Smooth muscle cell (in vitro differentiated cells): ENCODE data around the gene WDR82. TPM values are rescaled to one million over a fixed set of nuclear protein-coding genes. Genes with fewer than 3 reads are reported as not detected.

Source experiments
- DNase-seq: peaks from one replicate; lab custom pipeline; 2025; ENCODE audit not compliant: unreplicated experiment; lab: John Stamatoyannopoulos, UW
- H2AFZ ChIP-seq: fragments of 200-600 bp; sonication (generic); 2 replicates; pipeline ENCODE4 v1.6.0; 2016; ENCODE audit warnings: antibody characterized with exemption, low read depth, mild to moderate bottlenecking
- H3F3A ChIP-seq: fragments of 200-600 bp; sonication (generic); 2 replicates; pipeline ENCODE4 v1.6.0; 2017; ENCODE audit warnings: antibody characterized with exemption, low read depth
- H3K27ac ChIP-seq: fragments of 200-600 bp; sonication (generic); 2 replicates; pipeline ENCODE4 v1.5.1; 2016; ENCODE audit warnings: low read depth, mild to moderate bottlenecking
- H3K27me3 ChIP-seq: fragments of 200-600 bp; sonication (generic); 2 replicates; pipeline ENCODE4 v1.6.1; 2016; ENCODE audit warnings: low read depth, mild to moderate bottlenecking
- H3K36me3 ChIP-seq: fragments of 200-600 bp; sonication (generic); 2 replicates; pipeline ENCODE4 v1.5.1; 2016; ENCODE audit warnings: low read depth
- H3K4me1 ChIP-seq: fragments of 200-600 bp; sonication (generic); 2 replicates; pipeline ENCODE4 v1.5.1; 2016; ENCODE audit warnings: low read depth
- H3K4me2 ChIP-seq: fragments of 200-600 bp; sonication (generic); 2 replicates; pipeline ENCODE4 v1.6.0; 2016; ENCODE audit warnings: mild to moderate bottlenecking
- H3K4me3 ChIP-seq: fragments of 200-600 bp; sonication (generic); 2 replicates; pipeline ENCODE4 v1.5.1; 2016; ENCODE audit warnings: mild to moderate bottlenecking
- H3K79me2 ChIP-seq: fragments of 200-600 bp; sonication (generic); 2 replicates; pipeline ENCODE4 v1.6.0; 2016; ENCODE audit warnings: low read depth, mild to moderate bottlenecking
- H3K9ac ChIP-seq: fragments of 200-600 bp; sonication (generic); 2 replicates; pipeline ENCODE4 v1.6.0; 2016; ENCODE audit warnings: low read depth
- H3K9me3 ChIP-seq: fragments of 200-600 bp; sonication (generic); replicated peaks from 2 replicates; pipeline ENCODE4 v1.5.1; 2016; ENCODE audit warnings: low read depth
- H4K20me1 ChIP-seq: fragments of 200-600 bp; sonication (generic); 2 replicates; pipeline ENCODE4 v1.6.0; 2016; ENCODE audit warnings: low read depth
- WGBS: methylation state at CpG from one replicate; pipeline ENCODE4 v1.1.7; 2016; ENCODE audit warnings: low lambda C conversion rate; 5-methylcytosine and 5-hydroxymethylcytosine counted together
- polyA plus RNA-seq: library from polyadenylated mRNA; unstranded; fragments of >200 nt; fragmentation: Nextera tagmentation; extraction: Ambion mirVana; gene quantifications from 2 replicates; pipeline ENCODE4 v1.2.1, GENCODE V29; 2016
- total RNA-seq: library from RNA; depleted of rRNA; stranded (reverse); fragments of >200 nt; gene quantifications from 2 replicates; pipeline ENCODE4 v1.2.3, GENCODE V29; 2014
- TF ChIP-seq, protein P1 (sequence below): fragments of 200-600 bp; sonication (generic); IDR thresholded peaks from 2 replicates; pipeline ENCODE4 v1.5.1; 2017; ENCODE audit warnings: borderline replicate concordance, mild to moderate bottlenecking, antibody characterized with exemption; ENCODE audit not compliant: insufficient read depth, poor library complexity, severe bottlenecking

WDR82 gene
- total and polyA plus RNA-seq, 2 experiments from 2014 or later = 26.1 to 48.3 TPM

- no peaks in the 10 kb centered on the region for H3K9me3 ChIP-seq
- H3F3A ChIP-seq = peaks cover 5% of the 10 kb centered on the region
- H3K4me2 ChIP-seq = no peak overlapping the region
- WGBS = 96% methylated on average over 5 of the region's 5 CpGs
- H3K79me2 ChIP-seq = no peaks in the 10 kb centered on the region
- H4K20me1 ChIP-seq = no peaks in the 10 kb centered on the region
- H3K27ac ChIP-seq = no peak overlapping the region
- H3K4me1 ChIP-seq = peaks cover 26% of the 10 kb centered on the region
- DNase-seq = no peak
- H3K4me3 ChIP-seq = no peak overlapping the region
- no peak overlapping the region for H3K9ac ChIP-seq
- H3K36me3 ChIP-seq = no peaks in the 10 kb centered on the region
- TF ChIP-seq, protein P1, sequence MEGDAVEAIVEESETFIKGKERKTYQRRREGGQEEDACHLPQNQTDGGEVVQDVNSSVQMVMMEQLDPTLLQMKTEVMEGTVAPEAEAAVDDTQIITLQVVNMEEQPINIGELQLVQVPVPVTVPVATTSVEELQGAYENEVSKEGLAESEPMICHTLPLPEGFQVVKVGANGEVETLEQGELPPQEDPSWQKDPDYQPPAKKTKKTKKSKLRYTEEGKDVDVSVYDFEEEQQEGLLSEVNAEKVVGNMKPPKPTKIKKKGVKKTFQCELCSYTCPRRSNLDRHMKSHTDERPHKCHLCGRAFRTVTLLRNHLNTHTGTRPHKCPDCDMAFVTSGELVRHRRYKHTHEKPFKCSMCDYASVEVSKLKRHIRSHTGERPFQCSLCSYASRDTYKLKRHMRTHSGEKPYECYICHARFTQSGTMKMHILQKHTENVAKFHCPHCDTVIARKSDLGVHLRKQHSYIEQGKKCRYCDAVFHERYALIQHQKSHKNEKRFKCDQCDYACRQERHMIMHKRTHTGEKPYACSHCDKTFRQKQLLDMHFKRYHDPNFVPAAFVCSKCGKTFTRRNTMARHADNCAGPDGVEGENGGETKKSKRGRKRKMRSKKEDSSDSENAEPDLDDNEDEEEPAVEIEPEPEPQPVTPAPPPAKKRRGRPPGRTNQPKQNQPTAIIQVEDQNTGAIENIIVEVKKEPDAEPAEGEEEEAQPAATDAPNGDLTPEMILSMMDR = no peak
- no peak overlapping the region for H2AFZ ChIP-seq
- H3K27me3 ChIP-seq = no peaks in the 10 kb centered on the region
These were observed 17.3 kb upstream of the WDR82 start for GRCh38 chr3:52295671-52296208.

DNA sequence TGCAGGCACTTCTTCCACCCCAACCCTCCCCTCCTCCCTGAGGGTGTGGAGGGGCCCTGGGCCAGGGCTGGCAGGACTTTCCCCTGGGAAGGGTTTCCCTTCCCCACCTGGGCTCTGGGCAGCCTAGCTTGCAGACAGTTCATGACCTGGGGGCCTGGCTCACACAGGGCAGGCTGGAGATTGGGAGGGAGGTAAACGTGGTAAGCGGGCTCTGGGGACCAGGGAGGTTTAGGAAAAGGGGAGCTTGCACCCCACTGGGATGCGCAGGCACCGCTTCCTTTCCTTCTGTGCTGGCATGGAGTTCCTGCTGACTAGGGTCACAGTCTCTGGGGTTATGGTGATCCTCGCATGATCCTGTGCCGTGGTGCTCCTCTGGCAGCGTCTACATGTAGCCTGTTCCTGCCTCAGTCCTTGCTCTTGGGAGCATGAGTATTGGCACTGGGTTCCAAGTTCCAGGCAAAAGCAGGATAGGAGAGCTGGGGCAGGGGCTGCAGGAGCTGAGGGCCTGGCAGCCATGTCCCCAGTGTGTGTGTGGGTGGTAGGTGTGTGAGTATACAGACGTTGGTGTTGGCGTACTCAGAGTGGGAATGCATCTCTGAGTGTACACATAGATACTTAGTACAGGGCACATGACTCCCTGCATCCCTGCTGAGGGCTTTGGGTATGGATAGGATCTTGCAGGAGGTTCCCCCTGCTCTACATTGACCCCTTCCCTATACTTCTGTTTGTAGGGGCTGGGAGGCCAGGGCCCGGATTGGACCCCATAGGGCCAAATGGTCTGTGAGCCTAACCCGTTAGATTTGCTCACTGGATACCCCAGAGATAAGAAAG, 16.1 kb upstream of the WDR82 start:
- Histone ChIP-seq H3K4me1 (peaks cover 16% of the 10 kb centered on the region), H4K20me1 (no peaks in the 10 kb centered on the region), H3K27me3 (no peaks in the 10 kb centered on the region), H3K9ac (no peak overlapping the region), H3K4me2 (no peak overlapping the region), H3K9me3 (no peaks in the 10 kb centered on the region), H3K79me2 (no peaks in the 10 kb centered on the region), H3F3A (peaks cover 2% of the 10 kb centered on the region), H2AFZ (no peak overlapping the region), H3K36me3 (no peaks in the 10 kb centered on the region), H3K4me3 (no peak overlapping the region), H3K27ac (no peak overlapping the region)
- WGBS = 92% methylated on average over 11 of the region's 11 CpGs
- TF ChIP-seq, protein P1 = no peak
- DNase-seq = no peak

GRCh38 chr3:52293491-52294319, 15.3 kb upstream of the WDR82 start:
- H3K4me1 ChIP-seq = peaks cover 10% of the 10 kb centered on the region
- H3K27me3 ChIP-seq = no peaks in the 10 kb centered on the region
- no peak overlapping the region for H3K9ac ChIP-seq
- no peak overlapping the region for H3K4me2 ChIP-seq
- TF ChIP-seq, protein P1 = no peak
- DNase-seq = no peak
- no peaks in the 10 kb centered on the region for H3K36me3 ChIP-seq
- no peak overlapping the region for H2AFZ ChIP-seq
- no peaks in the 10 kb centered on the region for H3K9me3 ChIP-seq
- H3K79me2 ChIP-seq = peaks cover 6% of the 10 kb centered on the region
- no peak overlapping the region for H3K4me3 ChIP-seq
- H3K27ac ChIP-seq = no peak overlapping the region
- H4K20me1 ChIP-seq = no peaks in the 10 kb centered on the region
- no peaks in the 10 kb centered on the region for H3F3A ChIP-seq
- WGBS = 93% methylated on average over 17 of the region's 17 CpGs
